Transverse colon (tissue), 4 donors: Measurements from ENCODE around the gene BLTP3A.

ENCODE experiments used
- POLR2A ChIP-seq: fragments of 450-650 bp; IDR thresholded peaks from one replicate; pipeline ENCODE4 v1.6.1; 2016; ENCODE audit warnings: antibody characterized with exemption, mild to moderate bottlenecking, moderate library complexity
- POLR2AphosphoS5 ChIP-seq, 3 donors: sonication (generic); formaldehyde crosslinking; IDR thresholded peaks; one replicate each; pipeline ENCODE4 v1.6.1; 2016; ENCODE audit warnings: antibody characterized with exemption in 3 of 3
- TF ChIP-seq, protein P1 (sequence below), 5 experiments: fragments of 200-600 bp in 3 of 5; fragments of 450-650 bp in 2 of 5; sonication (generic) in 3 of 5; IDR thresholded peaks; 1 replicate in 2 of 5; 2 replicates in 3 of 5; pipeline ENCODE4 v1.5.1; 2016 to 2017; ENCODE audit warnings: antibody characterized with exemption in 5 of 5, inconsistent platforms in 3 of 5, mild to moderate bottlenecking in 2 of 5, moderate library complexity in 1 of 5

- TF ChIP-seq POLR2A: no peak
- TF ChIP-seq, protein P1, sequence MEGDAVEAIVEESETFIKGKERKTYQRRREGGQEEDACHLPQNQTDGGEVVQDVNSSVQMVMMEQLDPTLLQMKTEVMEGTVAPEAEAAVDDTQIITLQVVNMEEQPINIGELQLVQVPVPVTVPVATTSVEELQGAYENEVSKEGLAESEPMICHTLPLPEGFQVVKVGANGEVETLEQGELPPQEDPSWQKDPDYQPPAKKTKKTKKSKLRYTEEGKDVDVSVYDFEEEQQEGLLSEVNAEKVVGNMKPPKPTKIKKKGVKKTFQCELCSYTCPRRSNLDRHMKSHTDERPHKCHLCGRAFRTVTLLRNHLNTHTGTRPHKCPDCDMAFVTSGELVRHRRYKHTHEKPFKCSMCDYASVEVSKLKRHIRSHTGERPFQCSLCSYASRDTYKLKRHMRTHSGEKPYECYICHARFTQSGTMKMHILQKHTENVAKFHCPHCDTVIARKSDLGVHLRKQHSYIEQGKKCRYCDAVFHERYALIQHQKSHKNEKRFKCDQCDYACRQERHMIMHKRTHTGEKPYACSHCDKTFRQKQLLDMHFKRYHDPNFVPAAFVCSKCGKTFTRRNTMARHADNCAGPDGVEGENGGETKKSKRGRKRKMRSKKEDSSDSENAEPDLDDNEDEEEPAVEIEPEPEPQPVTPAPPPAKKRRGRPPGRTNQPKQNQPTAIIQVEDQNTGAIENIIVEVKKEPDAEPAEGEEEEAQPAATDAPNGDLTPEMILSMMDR (IDR thresholded peaks at IDR 0.05): no peak
- no peak for TF ChIP-seq POLR2AphosphoS5 (IDR thresholded peaks at IDR 0.05)
Measured at GRCh38 chr6:34839666-34840352, 47.9 kb downstream of the BLTP3A start.
